K562 (cell line): Measurements from ENCODE around the gene LCA5L. TPM values are rescaled to one million over a fixed set of nuclear protein-coding genes. Genes with fewer than 3 reads are reported as not detected.

Experiments
- ATAC-seq: fragments of 200-7000 bp; cut with Tn5 transposase; 3 replicates; pipeline ENCODE4 v1.9.1; 2020; ENCODE audit warnings: moderate library complexity
- BruUV-seq: library from RNA; stranded (reverse); fragments of 400-500 nt; replicated peaks from 2 replicates; lab custom pipeline; 2021; lab: Mats Ljungman, UMichigan
- CTCF ChIA-PET: fragments of 300-600 bp; formaldehyde crosslinking; extraction: SDS; loops from one replicate; lab custom pipeline; 2021; ENCODE audit warnings: low intra/inter-chr PET ratio; lab: Yijun Ruan, JAX
- POLR2A ChIA-PET: fragments of 300-600, 350-650 bp; sonication (Branson Sonifier 250); formaldehyde crosslinking; extraction: SDS; loops from one replicate; lab custom pipeline; 2021; ENCODE audit warnings: antibody characterized with exemption, inconsistent platforms; lab: Yijun Ruan, JAX
- DNase-seq, 4 experiments: peaks; one replicate each; pipeline versions ENCODE4 v3.0.0 to v3.0.0-alpha.2; 2011 to 2018; ENCODE audit warnings: low spot score in 3 of 4, mixed read lengths in 3 of 4; ENCODE audit errors: extremely low read depth in 1 of 4
- FAIRE-seq: peaks from 2 replicates; lab custom pipeline; 2011; peaks lifted over from hg19 to GRCh38; lab: Jason Lieb, UNC
- H2AFZ ChIP-seq: 2 replicates; pipeline ENCODE4 v1.6.0; 2011; ENCODE audit warnings: low read depth, low read length, control low read depth, inconsistent platforms
- H3K27ac ChIP-seq: fragments of 200-600 bp; 3 replicates; pipeline ENCODE4 v1.8.0; 2011; ENCODE audit warnings: low read depth, mild to moderate bottlenecking, control low read depth, inconsistent platforms, low read length, moderate library complexity, mixed read lengths; ENCODE audit errors: extremely low read depth
- H3K27me3 ChIP-seq, 2 experiments: fragments of 300-600 bp in 1 of 2; 2 replicates in 1 of 2; 3 replicates in 1 of 2; pipeline versions ENCODE4 v1.6.0 to v1.8.0; 2011; ENCODE audit warnings: inconsistent platforms in 2 of 2, low read length in 2 of 2, mild to moderate bottlenecking in 1 of 2, mixed read lengths in 1 of 2, moderate library complexity in 1 of 2; ENCODE audit not compliant: control insufficient read depth in 2 of 2, insufficient read depth in 2 of 2
- H3K36me3 ChIP-seq: fragments of 300-600 bp; 3 replicates; pipeline ENCODE4 v1.8.0; 2011; ENCODE audit warnings: mild to moderate bottlenecking, low read length, inconsistent platforms; ENCODE audit not compliant: control insufficient read depth, insufficient read depth
- H3K4me1 ChIP-seq, 2 experiments: fragments of 200-600 bp in 1 of 2; replicated peaks in 1 of 2; 2 replicates in 1 of 2; 3 replicates in 1 of 2; pipeline versions ENCODE4 v1.5.1 to v1.8.0; 2011; ENCODE audit warnings: inconsistent platforms in 2 of 2, low read length in 2 of 2, mild to moderate bottlenecking in 1 of 2, mixed read lengths in 1 of 2, moderate library complexity in 1 of 2; ENCODE audit not compliant: control insufficient read depth in 2 of 2, insufficient read depth in 2 of 2
- H3K4me2 ChIP-seq: 2 replicates; pipeline ENCODE4 v1.6.1; 2011; ENCODE audit warnings: low read length, control low read depth, inconsistent platforms, mixed read lengths; ENCODE audit not compliant: insufficient read depth
- H3K4me3 ChIP-seq: fragments of 200-600 bp; sonication (generic), shearing (Covaris generic); 2 replicates; pipeline ENCODE4 v1.5.1; 2016; ENCODE audit warnings: control low read depth, inconsistent platforms
- H3K79me2 ChIP-seq: fragments of 200-600 bp; 3 replicates; pipeline ENCODE4 v1.8.0; 2011; ENCODE audit warnings: low read length, inconsistent platforms; ENCODE audit not compliant: control insufficient read depth, insufficient read depth
- H3K9ac ChIP-seq, 2 experiments: 2 replicates each; pipeline versions ENCODE4 v1.6.0 to v1.6.1; 2011; ENCODE audit warnings: low read depth in 2 of 2, low read length in 2 of 2, control low read depth in 1 of 2, inconsistent platforms in 1 of 2, mild to moderate bottlenecking in 1 of 2, mixed read lengths in 1 of 2; ENCODE audit not compliant: insufficient read depth in 1 of 2
- H3K9me1 ChIP-seq: one replicate; pipeline ENCODE4 v1.6.0; 2011; ENCODE audit warnings: inconsistent platforms, mild to moderate bottlenecking, low read length, moderate library complexity; ENCODE audit not compliant: control insufficient read depth, insufficient read depth
- H3K9me3 ChIP-seq: replicated peaks from 2 replicates; pipeline ENCODE4 v1.5.1; 2011; ENCODE audit warnings: low read depth, low read length, inconsistent platforms; ENCODE audit not compliant: control insufficient read depth, insufficient read depth
- H4K20me1 ChIP-seq: replicated peaks from 2 replicates; pipeline ENCODE4 v1.6.1; 2011; ENCODE audit warnings: low read length, inconsistent platforms, mixed read lengths; ENCODE audit not compliant: control insufficient read depth, insufficient read depth
- MTA2 ChIP-seq: fragments of 450-650 bp; IDR thresholded peaks from 2 replicates; pipeline ENCODE4 v1.6.1; 2016; ENCODE audit warnings: low read depth
- SMARCB1 ChIP-seq: IDR thresholded peaks from 2 replicates; pipeline ENCODE4 v1.6.1; 2011; ENCODE audit warnings: improper control_type of control experiment, low read depth; ENCODE audit not compliant: insufficient read length
- ZNF143 ChIP-seq: sonication (generic); formaldehyde crosslinking; IDR thresholded peaks from 2 replicates; pipeline ENCODE4 v1.9.0; 2022; ENCODE audit warnings: mild to moderate bottlenecking, missing genetic modification reagents
- WGBS: fragments of 100-300 bp; shearing (Covaris generic); methylation state at CpG from one replicate; pipeline ENCODE4 v1.1.6; 2016; ENCODE audit warnings: low coverage, mixed read lengths; ENCODE audit not compliant: insufficient coverage; ENCODE audit errors: missing lambda C conversion rate; 5-methylcytosine and 5-hydroxymethylcytosine counted together
- in situ Hi-C: fragments of 300-500 bp; cut with MboI; formaldehyde crosslinking; loops from 4 replicates; pipeline ENCODE4 v1.15.0; 2018; ENCODE audit warnings: inconsistent platforms, mixed read lengths
- intact Hi-C: fragments of 100-400 bp; cut with micrococcal nuclease; formaldehyde crosslinking; loops from 2 replicates; pipeline ENCODE4 v1.14.2; 2022
- polyA plus RNA-seq, 8 experiments: library from polyadenylated mRNA; depleted of rRNA in 4 of 8; stranded (reverse) in 5 of 8; unstranded in 3 of 8; fragments of >200 nt; fragmentation: Nextera tagmentation in 2 of 8; fragmentation: Illumina TruSeq in 1 of 8; extraction: Ambion mirVana in 2 of 8; extraction: Trizol in 1 of 8; gene quantifications; 2 replicates each; pipeline versions ENCODE4 v1.2.1 to v1.2.3, GENCODE V29; 2011 to 2014; ENCODE audit warnings: inconsistent platforms in 1 of 8, missing spikeins in 1 of 8
- total RNA-seq, 7 experiments: library from RNA; depleted of rRNA in 6 of 7; stranded (reverse); fragments of >200 nt in 6 of 7; fragmentation: Illumina TruSeq in 2 of 7; extraction: Trizol in 2 of 7; gene quantifications; 2 replicates each; pipeline versions ENCODE4 v1.2.1 to v1.2.3, GENCODE V29; 2011 to 2021; ENCODE audit warnings: low replicate concordance in 1 of 7
- TF ChIP-seq, protein P1 (sequence below): fragments of 150-350 bp; conservative IDR thresholded peaks from 2 replicates; pipeline ENCODE4 v1.6.1; 2014; ENCODE audit warnings: low read length

LCA5L gene
- total and polyA plus RNA-seq, 9 of the 15 experiments (the other 6 are each of a cell fraction or from before 2014, with no cell fraction given), result 1.8 to 4.9 (median 3.8) TPM

DNA sequence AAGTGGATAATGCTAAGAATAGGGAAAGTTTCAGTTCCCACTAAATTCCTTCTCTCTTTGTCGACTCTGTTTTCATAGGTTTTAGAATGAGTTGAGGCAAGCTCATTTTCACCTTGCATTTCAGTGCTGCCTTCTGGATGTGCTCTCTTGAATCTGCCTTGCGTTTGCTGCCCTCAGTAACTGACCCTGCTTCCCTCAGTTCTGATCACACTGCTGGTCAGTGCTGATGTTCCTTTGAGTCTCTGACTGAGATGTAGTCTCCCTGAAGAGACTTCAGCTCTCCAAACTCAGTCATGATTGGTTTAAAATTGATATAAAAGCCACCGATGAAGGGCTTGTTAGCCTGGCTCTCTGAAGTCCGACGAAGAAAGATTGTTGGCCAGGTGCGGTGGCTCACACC lies 71.5 kb downstream of the LCA5L start:
- Histone ChIP-seq H3K9me3 (no peaks in the 10 kb centered on the region), H3K9ac (peak overlapping the region; percentile 16 to 23; a peak in 2 of 4 replicates), H4K20me1 (no peaks in the 10 kb centered on the region), H3K4me2 (peak overlapping the region; percentile 40), H3K9me1 (no peaks in the 10 kb centered on the region), H2AFZ (peak overlapping the region; percentile 94), H3K27me3 (no peaks in the 10 kb centered on the region), H3K79me2 (no peaks in the 10 kb centered on the region), H3K4me3 (no peak overlapping the region), H3K27ac (no peak overlapping the region), H3K36me3 (no peaks in the 10 kb centered on the region), H3K4me1 (peaks cover 18 to 28% of the 10 kb centered on the region in 2 experiments)
- in situ Hi-C loops (no loop called here), intact Hi-C loops (loop anchor here (5.0 kb wide), 1 partner anchor 68 kb away; no protein-coding TSS in a partner anchor)
- ATAC-seq (no peak), FAIRE-seq (no peak)
- 66% methylated on average over 6 of the region's 6 CpGs for WGBS
- no TSS peak for BruUV-seq
- ChIA-PET CTCF (interaction anchor here (0.9 to 1.2 kb wide), 3 partner anchors 15 to 341 kb away, joined by 3 read pairs; no protein-coding TSS in a partner anchor), POLR2A (interaction anchor here (1.0 to 2.9 kb wide), 4 partner anchors 11 to 25 kb away, joined by 4 to 15 read pairs (median 6); partner anchors contain the start of gene HMGN1)
- TF ChIP-seq ZNF143 (no peak), SMARCB1 (no peak), MTA2 (no peak)
- TF ChIP-seq, protein P1, sequence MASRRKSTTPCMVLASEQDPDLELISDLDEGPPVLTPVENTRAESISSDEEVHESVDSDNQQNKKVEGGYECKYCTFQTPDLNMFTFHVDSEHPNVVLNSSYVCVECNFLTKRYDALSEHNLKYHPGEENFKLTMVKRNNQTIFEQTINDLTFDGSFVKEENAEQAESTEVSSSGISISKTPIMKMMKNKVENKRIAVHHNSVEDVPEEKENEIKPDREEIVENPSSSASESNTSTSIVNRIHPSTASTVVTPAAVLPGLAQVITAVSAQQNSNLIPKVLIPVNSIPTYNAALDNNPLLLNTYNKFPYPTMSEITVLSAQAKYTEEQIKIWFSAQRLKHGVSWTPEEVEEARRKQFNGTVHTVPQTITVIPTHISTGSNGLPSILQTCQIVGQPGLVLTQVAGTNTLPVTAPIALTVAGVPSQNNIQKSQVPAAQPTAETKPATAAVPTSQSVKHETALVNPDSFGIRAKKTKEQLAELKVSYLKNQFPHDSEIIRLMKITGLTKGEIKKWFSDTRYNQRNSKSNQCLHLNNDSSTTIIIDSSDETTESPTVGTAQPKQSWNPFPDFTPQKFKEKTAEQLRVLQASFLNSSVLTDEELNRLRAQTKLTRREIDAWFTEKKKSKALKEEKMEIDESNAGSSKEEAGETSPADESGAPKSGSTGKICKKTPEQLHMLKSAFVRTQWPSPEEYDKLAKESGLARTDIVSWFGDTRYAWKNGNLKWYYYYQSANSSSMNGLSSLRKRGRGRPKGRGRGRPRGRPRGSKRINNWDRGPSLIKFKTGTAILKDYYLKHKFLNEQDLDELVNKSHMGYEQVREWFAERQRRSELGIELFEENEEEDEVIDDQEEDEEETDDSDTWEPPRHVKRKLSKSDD, result no peak
- TF ChIP-seq, all 486 proteins: peak for 0
- DNase-seq, result no peak
